Common myeloid progenitor, CD34-positive (primary cell): ENCODE results near the gene FBXO24.
A peak's percentile ranks its signal among the peaks of the same experiment; 100 is the strongest.

Source experiments
- CTCF ChIA-PET: fragments of 350-600 bp; sonication (Branson Sonifier 250); formaldehyde crosslinking; loops from one replicate; lab custom pipeline; 2021; ENCODE audit warnings: antibody characterized with exemption; lab: Charles Lee
- POLR2A ChIA-PET: fragments of 350-600 bp; sonication (Branson Sonifier 250); formaldehyde crosslinking; loops from one replicate; lab custom pipeline; 2021; ENCODE audit warnings: antibody characterized with exemption; lab: Charles Lee
- DNase-seq, 3 donors: peaks; one replicate each; pipeline versions ENCODE4 v3.0.0 to v3.0.0-alpha.2; 2013
- H3K27ac ChIP-seq, 2 experiments: 1 replicate in 1 of 2; 2 replicates in 1 of 2; pipeline ENCODE4 v1.7.0; 2013; ENCODE audit warnings: inconsistent platforms in 2 of 2, low read length in 2 of 2, mild to moderate bottlenecking in 2 of 2, low read depth in 1 of 2, moderate library complexity in 1 of 2; ENCODE audit not compliant: severe bottlenecking in 2 of 2, insufficient read depth in 1 of 2, poor library complexity in 1 of 2
- H3K27me3 ChIP-seq, 5 experiments: replicated peaks in 2 of 5; 1 replicate in 3 of 5; 2 replicates in 2 of 5; pipeline versions ENCODE4 v1.6.1 to v1.7.0; 2013; ENCODE audit warnings: low read length in 4 of 5, mild to moderate bottlenecking in 2 of 5, moderate library complexity in 2 of 5, inconsistent platforms in 1 of 5; ENCODE audit not compliant: insufficient read depth in 5 of 5, control insufficient read depth in 4 of 5
- H3K36me3 ChIP-seq, 4 experiments: 1 replicate in 2 of 4; 2 replicates in 2 of 4; pipeline versions ENCODE4 v1.6.1 to v1.7.0; 2013; ENCODE audit warnings: low read length in 3 of 4, control low read depth in 1 of 4, mild to moderate bottlenecking in 1 of 4; ENCODE audit not compliant: control insufficient read depth in 4 of 4, insufficient read depth in 4 of 4
- H3K4me1 ChIP-seq, 4 experiments: 1 replicate in 3 of 4; 2 replicates in 1 of 4; pipeline versions ENCODE4 v1.6.1 to v1.7.1; 2013; ENCODE audit warnings: low read length in 3 of 4, mild to moderate bottlenecking in 3 of 4, control low read depth in 1 of 4, inconsistent platforms in 1 of 4, moderate library complexity in 1 of 4; ENCODE audit not compliant: control insufficient read depth in 4 of 4, insufficient read depth in 4 of 4; ENCODE audit errors: control extremely low read depth in 1 of 4
- H3K4me3 ChIP-seq, 7 experiments: 1 replicate in 4 of 7; 2 replicates in 3 of 7; pipeline versions ENCODE4 v1.5.1 to v1.7.0; 2013; ENCODE audit warnings: mild to moderate bottlenecking in 7 of 7, low read length in 6 of 7, moderate library complexity in 6 of 7, inconsistent platforms in 2 of 7, low read depth in 2 of 7, control low read depth in 1 of 7; ENCODE audit not compliant: insufficient read depth in 4 of 7, control insufficient read depth in 1 of 7; ENCODE audit errors: extremely low read depth in 1 of 7
- H3K9me3 ChIP-seq, 5 experiments: 1 replicate in 4 of 5; 2 replicates in 1 of 5; pipeline versions ENCODE4 v1.6.1 to v1.7.1; 2013; ENCODE audit warnings: low read length in 4 of 5, mild to moderate bottlenecking in 2 of 5, inconsistent platforms in 1 of 5, low read depth in 1 of 5, moderate library complexity in 1 of 5; ENCODE audit not compliant: control insufficient read depth in 4 of 5, insufficient read depth in 2 of 5; ENCODE audit errors: control extremely low read depth in 1 of 5
- WGBS: methylation state at CpG from one replicate; pipeline ENCODE4 v1.1.5; 2013; ENCODE audit not compliant: insufficient coverage; 5-methylcytosine and 5-hydroxymethylcytosine counted together

The FBXO24 gene

GRCh38 chr7:100568896-100569844 lies 17.0 kb upstream of the FBXO24 start:
- Histone ChIP-seq H3K4me1 (peaks cover 0 to 46% (median 40%) of the 10 kb centered on the region in 4 experiments), H3K27ac (no peak overlapping the region), H3K27me3 (no peaks in the 10 kb centered on the region), H3K36me3 (peaks cover 2 to 29% (median 12%) of the 10 kb centered on the region in 4 experiments), H3K4me3 (peak overlapping the region in 5 of 7 experiments; percentile 0 to 62 (median 51)), H3K9me3 (no peaks in the 10 kb centered on the region)
- DNase-seq: peak; percentile 46 to 79 (median 66)
- POLR2A ChIA-PET: interaction anchor here (4.8 kb wide), 1 partner anchor 16 kb away, joined by 34 read pairs; the partner anchor contains the start of genes FBXO24 and LRCH4
- 26% methylated on average over 24 of the region's 36 CpGs for WGBS
- CTCF ChIA-PET: interaction anchor here (0.7 to 12.6 kb wide), 6 partner anchors 10 to 108 kb away, joined by 3 to 242 read pairs (median 6); partner anchors contain the start of genes FBXO24 and LRCH4

- Histone ChIP-seq H3K27me3 (no peaks in the 10 kb centered on the region), H3K4me3 (no peak overlapping the region), H3K27ac (no peak overlapping the region), H3K4me1 (peaks cover 0 to 43% (median 39%) of the 10 kb centered on the region in 4 experiments), H3K36me3 (peaks cover 2 to 48% (median 32%) of the 10 kb centered on the region in 4 experiments), H3K9me3 (no peaks in the 10 kb centered on the region)
- ChIA-PET CTCF (interaction anchor here (0.6 to 1.7 kb wide), 6 partner anchors 10 to 1149 kb away, joined by 3 to 7 read pairs (median 4); no protein-coding TSS in a partner anchor), POLR2A (interaction anchor here (4.8 kb wide), 1 partner anchor 13 kb away, joined by 34 read pairs; the partner anchor contains the start of genes FBXO24 and LRCH4)
- no peak for DNase-seq
- WGBS: 97% methylated on average over 15 of the region's 26 CpGs
Observed at GRCh38 chr7:100570954-100571828, 14.9 kb upstream of the FBXO24 start.

GRCh38 chr7:100571829-100572116 lies 14.4 kb upstream of the FBXO24 start:
- Histone ChIP-seq H3K27ac (no peak overlapping the region), H3K36me3 (peaks cover 2 to 53% (median 37%) of the 10 kb centered on the region in 4 experiments), H3K9me3 (no peaks in the 10 kb centered on the region), H3K4me3 (no peak overlapping the region), H3K27me3 (no peaks in the 10 kb centered on the region), H3K4me1 (peaks cover 0 to 43% (median 39%) of the 10 kb centered on the region in 4 experiments)
- 100% methylated on average over 2 of the region's 2 CpGs for WGBS
- no peak for DNase-seq
- ChIA-PET POLR2A (interaction anchor here (4.8 kb wide), 1 partner anchor 13 kb away, joined by 34 read pairs; the partner anchor contains the start of genes FBXO24 and LRCH4), CTCF (interaction anchor here (0.7 to 1.7 kb wide), 6 partner anchors 10 to 120 kb away, joined by 3 to 7 read pairs (median 4); no protein-coding TSS in a partner anchor)

DNA sequence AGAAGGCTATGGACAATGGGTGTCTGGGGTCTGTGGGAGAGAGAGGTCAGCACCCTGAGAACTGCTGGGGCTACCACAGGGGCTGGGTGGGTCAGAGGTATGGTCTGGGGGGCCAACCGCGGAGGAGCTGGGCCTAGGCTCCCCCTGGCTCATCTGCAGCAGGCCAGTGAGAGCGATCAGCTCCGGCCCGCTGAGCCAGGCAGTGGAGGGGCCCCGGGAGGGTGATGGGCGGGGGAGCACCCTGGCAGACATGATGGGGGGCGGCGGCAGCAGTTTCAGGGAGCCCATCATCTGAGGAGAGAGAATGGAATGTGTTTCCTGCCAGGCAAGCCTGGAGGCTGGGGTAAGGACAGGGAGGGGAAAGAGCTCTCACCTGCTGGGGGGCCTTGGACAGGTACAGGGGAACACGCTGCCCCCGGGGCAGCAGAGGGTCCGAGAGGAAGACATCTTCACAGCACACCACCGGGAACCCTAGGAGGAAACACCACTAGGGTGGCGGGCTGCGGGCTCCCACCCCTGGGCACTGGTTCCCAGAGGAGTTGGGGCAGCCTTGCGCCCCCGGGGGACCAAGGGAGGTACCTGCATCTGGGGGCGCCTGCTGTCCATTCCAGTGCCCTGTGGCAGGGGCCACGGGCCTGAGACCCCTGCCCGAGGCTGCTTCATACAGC lies 13.7 kb upstream of the FBXO24 start:
- DNase-seq: no peak
- H3K36me3 ChIP-seq: peaks cover 2 to 59% (median 41%) of the 10 kb centered on the region in 4 experiments
- H3K9me3 ChIP-seq: no peaks in the 10 kb centered on the region
- no peak overlapping the region for H3K4me3 ChIP-seq
- no peak overlapping the region for H3K27ac ChIP-seq
- ChIA-PET POLR2A (interaction anchor here (4.8 kb wide), 1 partner anchor 12 kb away, joined by 34 read pairs; the partner anchor contains the start of genes FBXO24 and LRCH4), CTCF (interaction anchor here (1.1 to 1.7 kb wide), 3 partner anchors 8 to 98 kb away, joined by 3 to 11 read pairs (median 3); no protein-coding TSS in a partner anchor)
- H3K27me3 ChIP-seq: no peaks in the 10 kb centered on the region
- H3K4me1 ChIP-seq: peaks cover 0 to 39% (median 36%) of the 10 kb centered on the region in 4 experiments
- 94% methylated on average over 16 of the region's 20 CpGs for WGBS

GRCh38 chr7:100572949-100573675 lies 13.0 kb upstream of the FBXO24 start:
- Histone ChIP-seq H3K4me1 (peaks cover 0 to 32% (median 30%) of the 10 kb centered on the region in 4 experiments), H3K4me3 (no peak overlapping the region), H3K27me3 (no peaks in the 10 kb centered on the region), H3K27ac (no peak overlapping the region), H3K9me3 (no peaks in the 10 kb centered on the region), H3K36me3 (peaks cover 2 to 66% (median 47%) of the 10 kb centered on the region in 4 experiments)
- WGBS: 96% methylated on average over 28 of the region's 30 CpGs
- DNase-seq: no peak
- POLR2A ChIA-PET: interaction anchor here (4.8 kb wide), 1 partner anchor 12 kb away, joined by 34 read pairs; the partner anchor contains the start of genes FBXO24 and LRCH4
- CTCF ChIA-PET: interaction anchor here (1.1 to 1.7 kb wide), 3 partner anchors 9 to 99 kb away, joined by 3 to 11 read pairs (median 3); no protein-coding TSS in a partner anchor
